HG02623 (cell line): ENCODE measurements around the gene INSR.

ENCODE experiments used
- ATAC-seq: cut with Tn5 transposase; IDR thresholded peaks from one replicate; pipeline ENCODE4 v1.9.1; 2021; ENCODE audit warnings: moderate library complexity; ENCODE audit not compliant: unreplicated experiment

INSR gene

DNA sequence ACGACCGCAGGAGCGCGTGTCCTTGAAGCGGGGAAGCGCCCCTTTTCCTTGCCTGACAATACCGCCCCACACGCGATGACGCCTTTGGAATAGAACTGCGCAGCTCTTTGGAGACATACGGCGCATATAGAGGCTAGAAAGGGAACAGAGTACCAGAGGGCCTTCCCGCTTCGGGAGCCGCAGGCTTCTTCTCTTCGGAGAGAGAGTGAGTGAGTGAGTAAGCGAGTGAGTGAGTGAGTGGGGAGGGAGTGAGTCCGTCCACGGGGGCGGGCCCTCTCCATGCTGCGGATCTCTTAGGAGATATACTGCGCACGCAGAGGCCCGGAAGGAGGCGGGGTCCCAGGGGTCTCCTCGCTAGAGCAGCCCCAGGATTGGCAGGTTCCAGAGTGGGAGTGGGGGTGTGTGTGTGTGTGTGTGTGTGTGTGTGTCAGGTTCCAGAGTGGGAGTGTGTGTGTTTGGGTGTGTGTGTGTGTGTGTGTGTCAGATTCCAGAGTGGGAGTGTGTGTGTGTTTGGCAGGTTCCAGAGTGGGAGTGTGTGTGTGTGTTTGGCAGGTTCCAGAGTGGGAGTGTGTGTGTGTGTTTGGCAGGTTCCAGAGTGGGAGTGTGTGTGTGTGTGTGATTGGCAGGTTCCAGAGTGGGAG is 97.0 kb downstream of the INSR start:
- ATAC-seq: peak; percentile 56

- ATAC-seq: no peak
Measured at GRCh38 chr19:7196763-7197118, 97.5 kb downstream of the INSR start.

DNA sequence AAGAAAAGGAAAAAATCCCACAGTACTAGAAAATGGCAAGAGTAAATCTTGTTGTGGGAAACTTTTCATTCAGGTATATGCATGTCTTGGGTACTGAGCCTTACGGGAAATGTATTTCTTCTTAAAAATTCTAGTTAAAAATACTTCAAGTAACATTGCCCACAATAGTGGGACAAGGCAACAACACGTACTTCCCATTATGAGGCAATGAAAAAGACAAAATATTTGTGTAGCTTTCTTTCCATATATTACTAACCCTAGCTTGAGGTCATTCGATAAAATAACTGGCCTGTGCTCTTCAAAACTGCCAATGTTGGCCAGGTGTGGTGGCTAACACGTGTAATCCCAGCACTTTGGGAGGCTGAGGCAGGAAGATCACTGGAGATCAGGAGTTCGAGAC is 99.2 kb downstream of the INSR start:
- no peak for ATAC-seq

DNA sequence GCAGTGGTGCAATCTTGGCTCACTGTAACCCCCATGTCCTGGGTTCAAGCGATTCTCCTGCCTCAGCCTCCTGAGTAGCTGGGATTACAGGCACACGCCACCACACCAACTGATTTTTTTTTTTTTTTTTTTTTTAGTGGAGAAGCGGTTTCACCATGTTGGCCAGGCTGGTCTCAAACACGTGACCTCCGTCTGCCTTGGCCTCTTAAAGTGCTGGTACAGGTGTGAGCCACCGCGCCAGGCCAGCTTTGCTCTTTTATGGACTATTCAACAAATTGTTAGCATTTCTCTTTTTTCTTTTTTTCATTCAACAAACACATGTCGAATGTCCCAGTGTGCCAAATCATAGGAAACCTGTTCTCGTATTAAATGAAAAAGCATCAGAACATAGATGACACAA is 99.6 kb downstream of the INSR start:
- ATAC-seq: no peak

DNA sequence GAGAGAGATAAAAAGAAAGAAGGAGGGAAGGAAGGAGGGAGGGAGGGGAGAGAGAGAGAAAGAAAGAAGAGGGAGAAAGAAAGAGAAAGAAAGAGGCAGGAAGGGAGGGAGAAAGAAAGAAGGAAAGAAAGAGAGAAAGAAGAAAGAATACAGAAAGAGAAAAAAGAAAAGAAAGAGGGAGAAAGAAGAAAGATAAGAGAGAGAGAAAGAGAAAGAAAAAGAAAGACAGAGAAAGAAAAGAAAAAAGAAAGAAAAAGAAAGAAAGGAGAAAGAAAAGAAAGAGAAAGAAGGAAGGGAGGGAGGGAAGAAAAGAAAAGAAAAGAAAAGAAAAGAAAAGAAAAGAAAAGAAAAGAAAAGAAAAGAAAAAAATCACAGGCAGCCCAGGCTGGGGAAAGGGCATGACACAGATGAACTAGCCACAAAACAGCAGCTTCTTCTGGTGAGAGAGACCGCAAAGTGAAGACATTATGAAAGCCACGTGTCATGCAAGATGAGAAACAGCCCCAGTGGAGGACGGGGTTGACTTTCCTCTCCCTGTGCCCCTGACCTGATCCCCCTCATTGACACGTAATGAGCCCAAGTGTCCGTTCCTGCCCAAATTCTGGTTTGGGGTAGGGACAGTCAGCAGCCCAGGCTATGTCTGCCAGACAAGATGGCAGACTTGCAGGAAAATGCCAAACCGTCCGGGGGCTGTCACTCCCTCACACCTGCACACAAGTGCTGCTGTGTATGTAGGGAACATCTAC is 102.1 kb downstream of the INSR start:
- no peak for ATAC-seq

DNA sequence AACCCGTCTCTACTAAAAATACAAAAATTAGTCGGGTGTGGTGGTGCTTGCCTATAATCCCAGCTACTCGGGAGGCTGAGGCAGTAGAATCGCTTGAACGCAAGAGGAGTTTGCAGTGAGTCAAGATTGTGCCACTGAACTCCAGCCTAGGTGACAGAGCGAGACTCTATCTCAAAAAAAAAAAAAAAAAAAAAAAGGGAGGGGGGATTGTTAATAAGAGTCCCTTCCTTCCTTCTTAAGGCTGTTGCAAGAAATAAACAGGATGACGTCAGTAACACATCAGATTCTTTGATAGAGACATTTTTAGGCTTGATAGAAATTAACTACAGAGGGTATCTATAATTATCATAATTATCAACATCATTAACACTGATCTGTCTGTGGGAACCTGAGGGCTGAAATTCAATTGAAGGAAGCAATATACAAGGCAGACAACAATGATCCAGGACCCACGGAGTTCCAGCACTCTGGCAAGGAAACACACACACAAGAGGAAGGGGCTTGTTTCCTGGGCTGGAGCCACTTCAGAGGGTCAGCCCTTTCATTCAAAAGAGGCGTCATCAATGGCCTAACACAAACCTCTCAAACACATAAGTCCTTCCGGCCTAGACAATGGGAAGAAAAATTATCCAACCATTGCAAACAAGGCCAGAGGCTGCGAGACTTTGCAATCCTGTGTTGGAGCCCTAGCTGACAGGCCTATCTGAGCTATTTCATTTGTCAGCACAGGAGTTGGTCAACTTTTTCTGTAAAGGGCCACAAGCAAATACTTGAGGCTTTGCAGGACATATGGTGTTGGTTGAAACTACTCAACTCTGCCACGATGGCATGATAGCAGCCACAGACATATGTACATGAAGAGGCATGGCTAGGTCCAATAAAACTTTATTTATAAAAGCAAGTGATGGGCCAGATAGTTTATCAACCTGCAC is 105.2 kb downstream of the INSR start:
- ATAC-seq: no peak

DNA sequence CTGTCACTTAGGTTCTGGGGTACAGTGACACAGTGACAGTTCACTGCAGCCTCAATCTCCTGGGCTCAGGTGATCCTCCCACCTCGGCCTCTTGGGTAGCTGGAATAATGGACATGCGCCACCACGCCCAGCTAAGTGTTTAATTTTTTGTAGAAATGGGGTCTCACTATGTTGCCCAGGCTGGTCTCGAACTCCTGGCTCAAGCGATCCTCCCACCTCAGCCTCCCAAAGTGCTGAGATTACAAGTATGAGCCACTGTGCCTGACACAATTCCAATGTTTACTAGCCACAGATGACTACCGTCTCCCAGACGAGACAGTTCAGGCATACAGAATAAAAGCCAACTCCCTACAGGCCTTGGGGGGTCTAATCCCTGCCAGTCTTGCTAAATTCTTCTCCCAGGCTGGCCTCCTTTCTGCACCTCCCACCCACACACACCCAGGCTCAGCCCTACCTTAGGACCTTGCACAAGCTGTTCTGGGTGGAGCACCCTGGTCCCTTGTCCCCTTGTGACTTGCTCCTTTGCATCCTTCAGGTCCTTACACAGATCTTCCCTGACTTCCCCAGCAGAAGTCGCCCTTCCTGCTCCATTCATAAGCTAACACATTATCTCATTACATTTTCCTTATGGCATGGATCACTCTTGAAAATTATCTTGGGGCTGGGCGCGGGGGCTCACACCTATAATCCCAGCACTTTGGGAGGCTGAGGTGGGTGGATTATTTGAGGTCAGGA is 106.4 kb downstream of the INSR start:
- no peak for ATAC-seq

DNA sequence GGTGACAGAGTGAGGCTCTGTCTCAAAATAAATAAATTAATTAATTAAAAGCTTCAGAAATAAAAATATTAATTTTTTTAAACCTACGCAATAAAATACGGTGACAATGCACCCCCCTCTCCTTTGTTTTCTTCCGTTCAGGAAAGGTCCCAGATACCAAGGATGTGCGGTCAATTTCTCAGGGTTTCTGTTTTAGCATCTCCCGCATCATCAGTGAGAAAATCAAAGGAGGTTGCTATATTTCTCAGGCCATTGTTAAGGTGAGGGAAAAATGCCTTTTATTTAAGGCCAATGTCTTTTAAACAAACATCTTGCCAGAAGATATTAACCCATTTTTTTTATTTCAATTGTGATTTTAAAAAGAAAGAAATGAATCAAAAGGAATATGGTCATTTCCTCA is 111.7 kb downstream of the INSR start:
- no peak for ATAC-seq

DNA sequence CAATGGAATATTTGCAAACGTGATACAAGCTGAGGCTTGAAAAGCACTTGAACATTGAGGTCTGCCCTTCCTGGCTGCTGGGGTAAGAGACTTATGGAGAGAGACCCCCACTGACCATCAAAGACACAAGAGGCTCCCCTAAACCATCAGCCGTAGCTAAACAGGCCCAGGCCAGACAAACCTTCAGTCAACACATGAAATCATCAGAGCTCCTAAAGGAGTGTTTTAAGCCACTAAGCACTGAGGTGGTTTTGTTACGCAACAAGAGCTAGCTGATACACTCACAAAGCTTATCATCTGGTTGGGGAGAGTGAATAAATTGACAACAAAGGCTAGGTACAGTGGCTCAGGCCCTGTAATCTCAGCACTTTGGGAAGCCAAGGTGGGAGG is 114.3 kb downstream of the INSR start:
- ATAC-seq: no peak

- ATAC-seq: no peak
Measured at GRCh38 chr19:7177926-7178325, 116.3 kb downstream of the INSR start.

GRCh38 chr19:7176792-7177191 is 117.4 kb downstream of the INSR start:
- no peak for ATAC-seq

GRCh38 chr19:7172794-7173193 is 121.4 kb downstream of the INSR start:
- ATAC-seq: no peak

GRCh38 chr19:7170983-7171382 is 123.2 kb downstream of the INSR start:
- no peak for ATAC-seq

- ATAC-seq: no peak
Measured at GRCh38 chr19:7168941-7169340, 125.3 kb downstream of the INSR start.

DNA sequence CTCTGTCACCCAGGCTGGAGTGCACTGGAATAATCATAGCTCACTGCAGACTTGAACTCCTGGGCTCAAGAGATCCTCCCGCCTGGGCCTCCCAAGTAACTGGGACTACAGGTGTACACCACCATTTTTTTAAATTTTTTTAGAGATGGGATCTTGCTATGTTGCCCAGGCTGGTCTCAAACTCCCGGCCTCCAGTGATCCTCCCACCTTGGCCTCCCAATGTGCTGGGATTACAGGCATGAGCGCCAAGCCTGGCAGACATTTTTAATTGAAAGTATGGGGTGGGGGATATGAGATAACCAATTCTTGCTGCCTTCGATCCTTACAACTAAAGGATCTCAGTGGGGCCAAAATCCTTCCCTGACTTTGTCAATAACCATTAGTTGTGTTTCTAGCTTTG is 132.9 kb downstream of the INSR start:
- no peak for ATAC-seq

- no peak for ATAC-seq
Measured at GRCh38 chr19:7159105-7159933, 134.9 kb downstream of the INSR start.

DNA sequence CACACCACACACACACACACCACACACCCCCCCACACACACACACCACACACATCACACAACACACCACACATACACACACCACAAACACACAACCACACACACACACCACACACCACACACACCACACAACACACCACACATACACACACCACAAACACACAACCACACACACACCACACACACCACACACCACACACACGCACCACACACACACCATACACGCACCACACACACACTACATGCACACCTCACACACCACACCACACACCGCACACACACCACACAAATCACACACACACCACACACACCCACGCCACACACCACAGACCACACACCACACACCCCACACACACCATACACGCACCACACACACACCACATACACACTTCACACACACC is 141.2 kb downstream of the INSR start:
- ATAC-seq: no peak

DNA sequence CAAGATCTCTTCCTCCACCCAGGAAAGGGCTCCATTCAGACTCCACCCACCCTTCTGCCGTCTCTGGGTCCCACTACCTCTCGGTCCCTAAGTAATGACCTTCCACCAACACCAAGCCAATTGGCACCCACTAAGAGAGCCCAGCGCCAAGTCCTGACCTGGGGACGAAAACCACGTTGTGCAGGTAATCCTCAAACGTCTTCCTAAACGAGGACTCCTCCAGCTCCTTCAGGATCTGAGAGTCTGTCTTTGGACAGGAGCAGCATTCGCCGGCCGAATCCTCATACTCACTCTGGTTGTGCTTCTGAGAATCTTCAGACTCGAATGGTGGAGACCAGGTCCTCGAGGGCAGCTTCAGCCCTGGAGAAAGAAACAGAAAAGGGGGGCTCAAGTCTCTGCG is 141.6 kb downstream of the INSR start:
- ATAC-seq: no peak

GRCh38 chr19:7149956-7150705 is 144.1 kb downstream of the INSR start:
- no peak for ATAC-seq
